NCI-H2029 (cell line): Measurements from ENCODE around the gene HSD17B1.
A peak's percentile ranks its signal among the peaks of the same experiment; 100 is the strongest.
"Not testable (repeated sequence)": the region's sequence is repeated elsewhere in the genome, so short reads cannot be mapped to it uniquely, and the experiment has no call there.

Experiments used
- DNase-seq: peaks from one replicate; lab custom pipeline; 2025; lab: John Stamatoyannopoulos, UW

Gene HSD17B1

DNA sequence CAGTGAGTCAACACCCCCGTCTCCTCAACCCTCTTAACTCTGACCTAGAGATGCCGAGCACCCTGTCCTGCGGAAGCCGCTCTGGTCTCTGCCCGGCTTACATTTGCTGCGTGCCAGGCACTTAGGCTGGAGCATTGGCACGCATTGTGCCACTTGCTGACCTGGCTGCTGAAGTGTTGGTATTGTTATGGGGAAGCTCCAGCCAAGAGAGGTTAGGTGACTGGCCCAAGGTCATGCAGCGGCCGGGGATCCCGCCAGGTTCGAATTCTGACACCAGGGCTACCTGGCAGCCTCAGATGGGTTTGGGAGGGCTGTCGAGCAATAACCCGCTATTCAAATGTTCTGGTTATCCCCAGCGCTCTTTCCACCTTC is 5.0 kb upstream of the HSD17B1 start:
- no peak for DNase-seq

DNA sequence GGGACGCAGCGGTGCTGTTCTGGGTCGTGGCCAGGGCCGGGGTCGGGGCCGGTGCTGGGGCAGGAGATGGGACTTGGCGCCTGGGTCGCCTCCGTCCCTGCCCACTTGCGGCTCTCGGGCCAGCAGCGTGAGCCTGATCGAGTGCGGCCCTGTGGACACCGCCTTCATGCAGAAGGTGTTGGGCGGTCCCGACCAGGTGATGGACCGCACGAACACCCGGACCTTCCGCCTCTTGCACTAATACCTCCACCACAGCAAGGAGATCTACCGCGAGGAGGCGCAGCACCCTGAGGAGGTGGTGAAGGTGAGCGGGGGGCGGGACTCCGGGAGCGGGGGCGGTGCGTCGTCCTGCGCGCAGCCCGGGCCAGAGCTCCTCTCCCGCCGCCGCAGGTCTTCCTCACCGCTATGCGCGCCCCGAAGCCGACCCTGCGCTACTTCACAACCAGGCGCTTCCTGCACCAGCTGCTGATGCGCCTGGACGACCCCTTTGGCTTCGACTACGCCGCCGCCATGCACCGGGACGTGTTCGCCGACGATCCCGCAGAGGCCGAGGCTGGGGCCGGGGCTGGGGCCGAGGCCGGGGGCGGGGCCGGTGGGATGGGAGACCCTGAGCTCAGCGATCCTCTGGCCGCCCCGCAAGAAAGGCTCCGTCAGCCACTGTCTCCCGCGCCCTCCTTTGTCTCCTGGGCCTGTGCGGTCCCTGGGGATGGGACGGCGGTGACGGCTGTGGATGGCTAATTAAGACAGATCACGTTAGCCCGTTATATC is 4.5 kb upstream of the HSD17B1 start:
- DNase-seq: peak; percentile 66

DNA sequence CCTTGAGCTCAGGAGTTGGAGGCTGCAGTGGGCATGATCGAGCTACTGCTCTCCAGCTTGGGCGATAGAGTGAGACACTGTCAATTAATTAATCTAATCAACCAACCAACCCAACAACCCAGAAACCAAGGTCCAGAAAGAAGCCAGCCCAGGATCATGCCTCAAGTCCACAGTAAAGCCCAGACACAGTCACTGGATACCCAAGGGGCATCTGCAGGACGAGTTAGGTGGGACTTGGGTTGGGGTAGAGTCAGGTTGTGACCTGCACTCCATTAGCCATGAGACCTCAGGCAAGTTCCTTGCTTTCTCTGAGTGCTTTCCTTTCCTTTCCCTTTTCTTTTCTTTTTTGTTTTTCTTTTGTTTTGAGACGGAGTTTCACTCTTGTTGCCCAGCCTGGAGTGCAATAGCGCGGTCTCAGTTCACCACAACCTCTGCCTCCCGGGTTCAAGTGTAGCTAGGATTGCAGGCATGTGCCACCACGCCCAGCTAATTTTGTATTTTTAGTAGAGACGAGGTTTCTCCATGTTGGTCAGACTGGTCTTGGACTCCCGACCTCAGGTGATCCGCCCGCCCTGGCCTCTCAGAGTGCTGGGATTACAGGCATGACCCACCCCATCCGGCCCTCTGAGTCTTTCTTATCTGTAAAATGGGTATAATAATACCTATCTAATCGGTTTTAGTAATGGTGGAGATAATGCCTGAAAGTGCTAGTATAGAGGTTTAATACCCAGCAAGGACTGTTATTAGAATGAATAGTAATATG is 3.5 kb upstream of the HSD17B1 start:
- DNase-seq: no peak

DNA sequence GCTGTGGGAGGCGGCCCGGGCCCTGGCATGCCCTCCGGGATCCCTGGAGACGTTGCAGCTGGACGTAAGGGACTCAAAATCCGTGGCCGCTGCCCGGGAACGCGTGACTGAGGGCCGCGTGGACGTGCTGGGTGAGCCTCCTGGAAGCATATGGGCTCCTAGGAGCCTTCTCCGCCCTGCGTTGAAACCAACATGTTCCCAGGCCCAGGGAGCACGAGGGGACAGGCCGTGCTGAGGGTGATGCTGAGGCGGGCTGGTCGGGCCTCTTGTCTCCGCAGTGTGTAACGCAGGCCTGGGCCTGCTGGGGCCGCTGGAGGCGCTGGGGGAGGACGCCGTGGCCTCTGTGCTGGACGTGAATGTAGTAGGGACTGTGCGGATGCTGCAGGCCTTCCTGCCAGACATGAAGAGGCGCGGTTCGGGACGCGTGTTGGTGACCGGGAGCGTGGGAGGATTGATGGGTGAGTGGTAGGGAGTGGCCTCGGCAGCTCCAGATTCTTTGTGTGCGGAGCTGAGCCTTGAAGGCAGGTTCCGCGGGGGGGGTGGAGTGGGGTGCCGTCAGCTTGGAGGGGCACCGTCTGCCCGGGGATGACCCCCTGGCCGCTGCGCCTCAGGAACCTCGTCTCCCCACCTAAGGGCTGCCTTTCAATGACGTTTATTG is 567 bp downstream of the HSD17B1 start:
- DNase-seq: no peak

DNA sequence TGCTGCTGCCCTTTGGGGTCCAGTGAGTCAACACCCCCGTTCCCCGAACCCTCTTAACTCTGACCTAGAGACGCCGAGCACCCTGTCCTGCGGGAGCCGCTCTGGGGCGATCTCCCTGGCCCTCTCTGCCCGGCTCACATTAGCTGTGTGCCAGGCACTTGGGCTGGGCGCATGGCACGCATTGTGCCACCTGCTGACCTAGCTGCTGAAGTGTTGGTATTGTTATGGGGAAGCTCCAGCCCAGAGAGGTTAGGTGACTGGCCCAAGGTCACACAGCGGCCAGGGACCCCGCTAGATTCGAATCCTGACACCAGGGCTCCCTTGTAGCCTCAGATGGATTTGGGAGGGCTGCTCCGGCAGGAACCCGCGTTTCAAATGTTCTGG is 1.1 kb downstream of the HSD17B1 start:
- no peak for DNase-seq

DNA sequence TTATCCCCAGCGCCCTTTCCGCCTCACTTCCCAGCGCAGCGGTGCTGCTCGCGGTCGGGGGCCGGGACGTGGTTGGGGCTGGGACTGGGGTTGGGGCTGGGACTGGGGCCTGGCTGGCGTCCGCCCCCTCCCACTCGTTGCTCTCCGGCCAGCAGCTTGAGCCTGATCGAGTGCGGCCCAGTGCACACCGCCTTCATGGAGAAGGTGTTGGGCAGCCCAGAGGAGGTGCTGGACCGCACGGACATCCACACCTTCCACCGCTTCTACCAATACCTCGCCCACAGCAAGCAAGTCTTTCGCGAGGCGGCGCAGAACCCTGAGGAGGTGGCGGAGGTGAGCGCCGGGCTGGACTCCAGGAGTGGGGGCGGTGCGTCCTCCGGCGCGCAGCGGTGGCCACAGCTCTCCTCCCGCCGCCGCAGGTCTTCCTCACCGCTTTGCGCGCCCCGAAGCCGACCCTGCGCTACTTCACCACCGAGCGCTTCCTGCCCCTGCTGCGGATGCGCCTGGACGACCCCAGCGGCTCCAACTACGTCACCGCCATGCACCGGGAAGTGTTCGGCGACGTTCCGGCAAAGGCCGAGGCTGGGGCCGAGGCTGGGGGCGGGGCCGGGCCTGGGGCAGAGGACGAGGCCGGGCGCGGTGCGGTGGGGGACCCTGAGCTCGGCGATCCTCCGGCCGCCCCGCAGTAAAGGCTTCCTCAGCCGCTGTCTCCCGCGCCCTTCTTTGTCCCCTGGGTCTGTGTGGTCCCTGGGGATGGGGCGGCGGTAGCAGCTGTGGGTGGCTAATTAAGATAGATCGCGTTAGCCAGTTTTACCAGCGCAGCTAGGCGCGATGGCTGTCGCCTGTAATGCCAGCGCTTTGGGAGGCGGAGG is 1.8 kb downstream of the HSD17B1 start:
- peak; percentile 59 for DNase-seq

DNA sequence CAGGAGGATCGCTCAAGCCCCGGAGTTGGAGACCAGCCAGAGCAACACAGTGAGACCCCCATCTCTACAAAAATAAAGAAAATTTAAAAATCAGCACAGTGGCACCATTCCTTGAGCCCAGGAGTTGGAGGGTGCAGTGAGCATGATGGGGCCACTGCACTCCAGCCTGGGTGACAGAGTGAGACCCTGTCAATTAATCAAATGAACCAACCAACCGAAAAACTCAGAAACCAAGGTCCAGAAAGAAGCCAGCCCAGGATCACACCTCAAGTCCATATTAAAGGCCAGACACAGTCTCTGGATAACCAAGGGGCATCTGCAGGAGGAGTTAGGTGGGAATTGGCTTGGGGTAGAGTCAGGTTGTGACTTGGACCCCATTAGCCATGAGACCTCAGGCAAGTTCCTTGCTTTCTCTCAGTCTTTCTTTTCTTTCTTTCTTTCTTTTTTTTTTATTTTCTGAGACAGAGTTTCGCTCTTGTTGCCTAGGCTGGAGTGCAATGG is 2.4 kb downstream of the HSD17B1 start:
- DNase-seq: no peak

DNA sequence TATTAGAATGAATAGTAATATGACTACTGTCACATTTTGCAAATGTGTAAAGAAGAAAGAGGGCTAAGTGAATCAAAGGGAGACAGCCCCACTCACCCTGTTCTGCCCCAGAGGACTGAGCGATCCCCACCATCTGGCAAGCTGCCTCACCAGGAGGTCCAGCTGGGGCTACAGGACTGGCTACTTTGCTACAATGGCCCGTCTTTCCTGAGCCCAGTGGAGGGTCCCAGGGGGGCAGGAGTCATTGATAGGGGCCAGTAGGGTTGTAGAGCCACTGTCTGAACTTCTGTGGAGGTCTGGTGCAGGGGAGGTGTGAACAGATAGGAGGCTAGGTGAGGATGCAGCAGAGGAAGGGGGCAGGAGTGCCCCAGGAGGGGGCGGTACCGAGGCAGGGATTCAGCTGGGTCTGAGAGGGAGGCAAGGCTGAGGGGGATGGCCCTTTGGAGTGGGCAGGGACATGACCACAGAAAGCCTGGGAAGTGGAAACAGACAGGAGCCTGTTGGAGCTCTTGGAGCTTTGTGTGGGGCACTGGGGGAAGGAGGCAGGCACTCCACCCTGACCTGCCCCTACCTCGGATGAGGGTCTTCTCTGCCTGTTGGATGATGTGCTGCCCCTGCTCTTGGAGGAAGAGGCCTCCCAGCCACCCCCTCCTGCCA is 3.4 kb downstream of the HSD17B1 start:
- DNase-seq: not testable (repeated sequence)

DNA sequence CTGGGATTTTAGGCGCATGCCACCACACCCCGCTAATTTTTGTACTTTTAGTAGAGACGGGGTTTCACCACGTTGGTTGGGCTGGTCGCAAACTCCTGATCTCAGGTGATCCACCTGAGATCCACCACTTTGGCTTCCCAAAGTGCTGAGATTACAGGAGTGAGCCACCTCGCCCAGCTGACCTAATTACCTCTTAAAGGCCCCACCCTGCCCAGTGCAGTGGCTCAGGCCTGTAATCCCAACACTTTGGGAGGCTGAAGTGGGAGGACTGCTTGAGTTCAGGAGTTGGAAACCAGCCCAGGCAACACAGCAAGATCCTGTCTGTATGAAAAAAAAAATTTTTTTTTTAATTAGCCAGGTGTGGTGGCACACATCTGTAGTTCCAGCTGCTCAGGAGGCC is 6.4 kb downstream of the HSD17B1 start:
- peak; percentile 17 for DNase-seq

DNA sequence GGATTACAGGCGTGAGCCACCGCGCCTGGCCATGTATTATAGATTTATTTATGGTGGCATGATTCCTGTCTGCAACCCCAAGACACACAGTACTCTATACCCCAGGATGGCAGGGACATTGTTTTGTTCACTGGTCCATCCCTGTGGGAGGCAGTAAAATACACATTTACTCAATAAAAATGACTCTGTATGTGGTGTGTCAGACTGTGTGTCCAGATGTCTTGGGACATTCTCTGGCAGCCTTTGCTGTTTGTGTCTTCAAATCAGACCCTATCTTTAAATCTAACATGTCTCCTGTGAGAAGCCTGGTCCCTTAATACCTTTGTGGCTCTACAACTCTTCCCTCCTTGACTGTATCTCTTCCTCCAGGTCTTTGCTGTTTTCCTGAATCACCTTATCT is 7.5 kb downstream of the HSD17B1 start:
- DNase-seq: no peak

DNA sequence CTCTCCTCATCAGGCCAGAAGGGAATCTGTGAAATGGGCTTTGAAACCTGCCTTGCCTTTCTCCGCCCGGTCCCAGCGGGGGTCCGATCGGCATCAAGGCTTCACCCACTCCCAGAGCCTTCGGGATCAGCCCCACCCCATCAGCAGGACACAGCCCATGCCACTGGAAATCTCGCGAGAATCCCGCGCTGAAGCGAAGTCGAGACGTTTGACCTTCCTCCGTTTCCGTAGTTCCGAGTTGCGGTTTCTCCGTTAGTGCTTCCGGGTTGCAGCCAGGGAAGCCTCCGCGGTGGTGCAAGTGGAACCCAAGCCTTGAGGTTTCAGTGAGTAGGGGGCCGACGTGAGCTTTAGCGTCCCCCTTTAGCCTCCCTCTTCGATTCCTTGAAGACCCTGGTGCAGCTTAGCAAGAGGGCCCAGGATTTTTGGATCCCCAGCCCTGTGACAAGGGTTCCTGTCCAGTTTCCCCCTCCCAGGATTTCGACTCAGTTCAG is 9.2 kb downstream of the HSD17B1 start, which contains the start of gene COASY:
Gene COASY, plus strand, starts transcription at position 252 of the 491 bp plus-strand sequence. CDS start 475 bp downstream, outside the sequence.
- peak; percentile 93 for DNase-seq

DNA sequence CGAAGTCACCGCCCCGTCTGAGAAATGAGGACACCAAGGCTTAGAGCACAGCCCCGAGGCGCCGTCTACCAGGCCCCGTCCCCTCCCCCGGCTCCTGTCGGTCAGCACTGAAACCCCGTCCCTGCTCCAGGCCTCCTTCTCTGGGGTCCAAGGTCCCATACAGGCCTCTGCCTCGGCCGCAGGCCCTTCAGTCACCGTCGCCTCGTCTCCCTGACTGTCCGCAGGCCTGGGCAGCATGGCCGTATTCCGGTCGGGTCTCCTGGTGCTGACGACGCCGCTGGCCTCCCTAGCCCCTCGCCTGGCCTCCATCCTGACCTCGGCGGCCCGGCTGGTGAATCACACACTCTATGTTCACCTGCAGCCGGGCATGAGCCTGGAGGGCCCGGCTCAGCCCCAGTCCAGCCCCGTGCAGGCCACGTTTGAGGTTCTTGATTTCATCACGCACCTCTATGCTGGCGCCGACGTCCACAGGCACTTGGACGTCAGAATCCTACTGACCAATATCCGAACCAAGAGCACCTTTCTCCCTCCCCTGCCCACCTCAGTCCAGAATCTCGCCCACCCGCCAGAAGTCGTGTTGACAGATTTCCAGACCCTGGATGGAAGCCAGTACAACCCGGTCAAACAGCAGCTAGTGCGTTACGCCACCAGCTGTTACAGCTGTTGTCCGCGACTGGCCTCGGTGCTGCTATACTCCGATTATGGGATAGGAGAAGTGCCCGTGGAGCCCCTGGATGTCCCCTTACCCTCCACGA is 9.8 kb downstream of the HSD17B1 start:
- DNase-seq: peak; percentile 36

DNA sequence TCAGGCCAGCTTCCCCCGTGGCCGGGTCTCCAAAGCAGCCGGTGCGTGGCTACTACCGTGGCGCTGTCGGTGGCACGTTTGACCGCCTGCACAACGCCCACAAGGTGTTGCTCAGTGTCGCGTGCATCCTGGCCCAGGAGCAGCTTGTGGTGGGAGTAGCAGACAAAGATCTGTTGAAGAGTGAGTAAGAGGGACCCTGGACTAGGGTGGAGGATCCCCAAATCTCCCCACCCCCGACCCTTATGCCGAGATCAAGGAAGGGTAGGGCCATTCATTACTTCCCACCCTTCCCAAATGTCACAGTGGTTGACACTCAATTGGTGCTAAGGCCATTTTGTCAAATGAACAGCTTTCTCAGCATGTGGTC is 10.4 kb downstream of the HSD17B1 start:
- DNase-seq: no peak

DNA sequence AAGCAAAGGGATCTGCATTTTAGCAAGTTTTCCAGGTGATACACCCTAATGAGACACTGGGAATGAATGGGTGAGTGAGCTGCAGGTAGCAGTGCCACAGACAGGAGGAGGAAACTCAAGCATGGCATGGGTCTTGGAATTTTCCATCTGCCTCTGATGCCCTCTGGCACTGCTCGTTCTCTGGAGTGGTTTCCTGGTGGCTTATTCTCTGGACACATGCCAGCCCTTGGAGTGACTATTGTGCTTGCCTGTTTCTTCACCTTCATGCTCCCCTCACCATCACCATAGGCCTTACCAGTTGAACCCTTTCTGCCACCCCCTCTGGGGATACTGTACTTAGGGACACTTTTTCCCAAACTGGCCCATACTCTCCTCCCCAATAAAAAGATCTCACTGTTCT is 10.8 kb downstream of the HSD17B1 start:
- peak; percentile 65 for DNase-seq

DNA sequence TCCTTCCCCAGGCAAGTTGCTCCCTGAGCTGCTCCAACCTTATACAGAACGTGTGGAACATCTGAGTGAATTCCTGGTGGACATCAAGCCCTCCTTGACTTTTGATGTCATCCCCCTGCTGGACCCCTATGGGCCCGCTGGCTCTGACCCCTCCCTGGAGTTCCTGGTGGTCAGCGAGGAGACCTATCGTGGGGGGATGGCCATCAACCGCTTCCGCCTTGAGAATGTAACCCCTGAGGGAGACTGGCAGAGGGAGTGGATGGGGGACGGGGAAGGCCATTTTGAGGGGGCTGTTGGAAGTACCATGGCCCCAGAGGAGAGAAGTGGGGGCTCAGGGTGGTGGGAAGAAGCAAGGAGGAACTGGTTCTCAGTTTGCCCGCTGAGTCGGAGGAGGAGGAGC is 11.2 kb downstream of the HSD17B1 start:
- DNase-seq: no peak

DNA sequence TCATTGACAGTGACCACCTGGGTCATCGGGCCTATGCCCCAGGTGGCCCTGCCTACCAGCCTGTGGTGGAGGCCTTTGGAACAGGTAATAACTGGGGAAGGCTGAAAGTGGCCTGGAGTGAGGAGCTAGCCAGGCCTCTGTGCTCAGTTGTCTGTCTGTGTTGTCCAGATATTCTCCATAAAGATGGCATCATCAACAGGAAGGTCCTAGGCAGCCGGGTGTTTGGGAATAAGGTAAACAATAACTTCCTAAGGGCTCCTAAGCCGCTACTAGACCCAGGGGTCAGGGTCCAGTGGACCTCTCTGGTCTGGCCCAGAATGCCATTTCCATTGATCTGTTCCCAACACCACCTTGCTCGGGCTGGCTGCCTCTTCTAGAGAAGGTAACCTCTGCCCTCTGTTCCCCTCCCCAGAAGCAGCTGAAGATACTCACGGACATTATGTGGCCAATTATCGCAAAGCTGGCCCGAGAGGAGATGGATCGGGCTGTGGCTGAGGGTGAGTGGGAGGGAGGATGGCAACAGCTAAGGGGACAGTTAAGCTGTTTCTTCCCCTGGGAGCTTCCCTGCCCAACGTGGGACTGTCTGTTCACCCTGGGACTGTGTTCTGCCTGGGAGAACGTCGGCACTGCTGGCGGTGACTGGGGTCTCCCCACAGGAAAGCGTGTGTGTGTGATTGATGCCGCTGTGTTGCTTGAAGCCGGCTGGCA is 12.2 kb downstream of the HSD17B1 start:
- DNase-seq: no peak

DNA sequence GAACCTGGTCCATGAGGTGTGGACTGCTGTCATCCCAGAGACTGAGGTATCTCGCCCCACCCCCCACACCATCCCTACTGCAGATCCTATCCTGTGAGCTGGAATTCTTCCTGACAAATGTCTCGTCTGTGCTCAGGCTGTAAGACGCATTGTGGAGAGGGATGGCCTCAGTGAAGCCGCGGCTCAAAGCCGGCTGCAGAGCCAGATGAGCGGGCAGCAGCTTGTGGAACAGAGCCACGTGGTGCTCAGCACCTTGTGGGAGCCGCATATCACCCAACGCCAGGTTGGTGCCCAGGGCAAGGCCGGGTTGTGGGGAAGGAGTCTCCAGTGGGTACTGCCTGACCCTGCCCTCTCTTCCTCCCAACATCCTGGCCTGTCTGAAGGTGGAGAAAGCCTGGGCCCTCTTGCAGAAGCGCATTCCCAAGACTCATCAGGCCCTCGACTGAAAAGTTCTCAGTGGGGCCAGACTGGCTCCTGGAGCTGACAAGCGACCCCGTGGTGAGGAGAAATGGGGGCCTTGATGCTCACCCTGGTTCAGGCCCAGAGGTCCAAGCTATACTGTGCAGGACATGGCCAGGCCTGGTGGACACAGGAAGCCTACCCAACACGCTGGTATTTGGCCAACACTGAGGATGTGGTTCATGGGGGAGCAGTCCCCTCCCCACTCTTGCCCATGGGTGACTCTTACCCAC is 12.9 kb downstream of the HSD17B1 start:
- no peak for DNase-seq

DNA sequence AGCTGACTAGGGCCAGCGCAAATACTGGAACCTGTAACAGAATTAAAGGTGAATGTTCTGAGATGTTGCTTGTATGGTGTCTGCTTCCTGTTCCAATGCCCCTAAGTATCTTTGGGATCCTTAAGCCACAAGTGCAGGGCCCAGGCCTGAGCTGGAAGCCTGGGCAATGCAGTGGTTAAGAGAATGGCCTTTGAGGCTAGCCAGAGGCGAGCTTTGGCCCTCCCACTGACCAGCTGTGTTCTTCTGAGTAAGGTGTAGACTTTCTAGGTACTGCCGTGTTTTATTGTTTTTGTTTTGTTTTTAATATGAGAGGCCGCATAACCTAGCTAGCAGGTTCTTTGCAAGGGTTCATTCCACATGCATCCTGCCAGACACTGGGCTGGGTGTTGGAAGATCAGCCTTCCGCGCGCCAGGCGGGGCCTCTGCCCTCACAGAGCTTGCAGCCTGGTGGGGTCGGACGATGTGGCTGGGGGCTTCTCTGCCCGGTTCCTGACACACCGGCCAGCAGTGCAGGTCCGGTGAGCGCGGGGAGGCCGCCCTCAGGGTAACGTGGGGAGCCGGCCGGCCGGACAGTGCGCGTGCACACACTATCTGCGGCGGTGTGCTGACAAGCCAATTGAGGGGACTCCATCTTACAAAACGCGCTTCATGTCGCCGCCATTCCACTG is 13.6 kb downstream of the HSD17B1 start:
- DNase-seq: no peak
